GM21723 (cell line): ENCODE results near the gene SLC35D1.
"Not testable (repeated sequence)": the region's sequence is repeated elsewhere in the genome, so short reads cannot be mapped to it uniquely, and the experiment has no call there.

Source experiments
- ATAC-seq: cut with Tn5 transposase; IDR thresholded peaks from one replicate; pipeline ENCODE4 v1.9.1; 2021; ENCODE audit warnings: mild to moderate bottlenecking, moderate library complexity; ENCODE audit not compliant: unreplicated experiment

SLC35D1 gene

DNA sequence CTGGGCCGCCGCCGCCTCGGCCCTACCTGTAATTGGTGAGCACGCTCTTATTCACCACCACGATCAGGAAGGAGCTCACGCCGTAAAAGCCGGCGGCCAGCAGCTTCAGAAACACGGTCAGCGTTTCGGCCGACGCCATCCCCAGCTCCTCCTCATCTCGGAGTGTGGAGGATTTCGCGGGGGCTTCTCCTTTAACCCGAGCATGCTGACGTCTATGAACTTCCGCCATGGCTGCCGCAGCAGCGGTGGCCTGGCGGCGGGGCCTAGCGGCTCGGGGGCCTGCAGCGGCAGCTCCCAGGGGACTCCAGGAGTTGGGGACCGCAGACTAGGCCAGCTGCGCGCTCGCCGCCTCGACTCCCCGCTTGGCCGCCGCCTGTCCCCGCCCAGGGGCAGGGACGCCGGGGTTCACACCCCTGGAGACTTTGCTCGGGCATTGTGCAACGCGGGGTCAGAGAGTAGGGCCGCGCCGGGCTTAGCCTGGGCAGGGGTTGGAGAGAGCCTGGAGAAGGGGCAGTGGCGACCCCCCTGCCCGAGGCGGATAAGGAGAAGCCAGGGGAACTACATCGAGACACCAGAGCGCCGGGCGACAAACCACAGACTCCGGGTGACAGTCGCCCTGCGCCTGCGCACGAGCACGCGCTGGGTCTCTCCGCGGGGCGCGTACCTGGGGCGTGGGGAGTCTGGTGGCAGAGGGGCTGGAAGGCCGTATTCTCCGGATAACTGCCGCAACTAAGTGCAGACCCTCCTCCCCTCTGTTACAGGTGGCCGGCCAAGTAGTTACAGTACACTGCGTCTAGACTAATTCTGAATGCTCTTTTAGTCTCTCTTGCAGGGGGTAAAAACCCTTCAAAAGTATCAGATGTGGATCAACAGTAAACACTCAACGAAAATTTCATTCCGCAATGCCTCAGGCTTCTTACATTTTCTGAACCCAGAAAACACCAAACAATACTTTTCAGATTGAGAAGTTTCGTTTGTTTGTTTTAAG, at the start of gene SLC35D1:
SLC35D1 (minus strand) TSS at position 364 of the 988 bp plus-strand sequence; CDS start at position 229, 135 bp downstream.
- peak; percentile 76 for ATAC-seq

GRCh38 chr1:67103548-67103947, 49.6 kb upstream of the SLC35D1 start:
- ATAC-seq: no peak

- no peak for ATAC-seq
These were observed 46.9 kb upstream of the SLC35D1 start for GRCh38 chr1:67100833-67101232.

DNA sequence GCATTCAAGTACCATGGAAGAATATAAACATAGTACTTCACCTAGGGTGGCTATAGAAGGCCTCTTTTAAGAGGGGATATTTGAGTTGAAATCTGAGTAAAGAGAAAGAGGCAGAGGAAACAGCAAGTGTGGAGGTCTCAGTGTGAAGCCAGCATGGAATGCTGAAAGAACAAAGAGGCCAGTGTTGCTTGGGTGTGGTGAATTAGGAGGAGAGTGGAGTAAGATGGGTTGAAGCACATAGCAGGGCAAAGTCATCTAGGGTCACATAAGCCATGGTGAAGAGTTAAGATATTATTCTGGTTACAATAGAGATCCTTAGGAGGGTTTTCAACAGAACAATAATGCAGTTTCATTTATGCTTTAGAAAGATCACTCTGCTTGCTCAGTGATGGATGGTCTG, 43.4 kb upstream of the SLC35D1 start:
- ATAC-seq: no peak

GRCh38 chr1:67094191-67094590, 40.2 kb upstream of the SLC35D1 start:
- no peak for ATAC-seq

DNA sequence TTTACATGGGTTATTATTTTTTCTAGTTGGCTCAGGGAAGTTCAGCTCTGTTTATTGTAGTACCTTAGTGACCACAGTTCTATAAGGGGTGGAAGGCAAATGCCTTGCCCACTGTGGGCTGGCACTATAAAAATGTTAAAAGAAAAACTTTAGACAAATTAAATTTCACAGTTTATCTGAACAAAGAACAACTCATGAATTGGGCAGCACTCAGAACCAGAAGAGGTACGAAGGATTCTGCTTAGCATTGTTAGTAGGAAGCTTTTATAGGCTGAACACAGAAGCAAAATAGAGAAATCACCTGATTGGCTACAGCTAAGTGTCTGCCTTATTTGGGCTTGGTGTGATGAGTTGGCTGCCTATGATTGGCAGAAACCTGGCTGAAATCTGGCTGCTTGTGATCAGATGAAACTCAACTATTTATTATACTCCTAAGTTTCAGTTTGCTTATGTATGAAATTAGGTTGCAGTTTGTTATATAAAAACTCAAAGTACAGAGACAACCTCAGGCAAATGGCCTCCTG, 35.8 kb upstream of the SLC35D1 start:
- ATAC-seq: no peak

- no peak for ATAC-seq
These were observed 34.5 kb upstream of the SLC35D1 start for GRCh38 chr1:67088440-67088839.

DNA sequence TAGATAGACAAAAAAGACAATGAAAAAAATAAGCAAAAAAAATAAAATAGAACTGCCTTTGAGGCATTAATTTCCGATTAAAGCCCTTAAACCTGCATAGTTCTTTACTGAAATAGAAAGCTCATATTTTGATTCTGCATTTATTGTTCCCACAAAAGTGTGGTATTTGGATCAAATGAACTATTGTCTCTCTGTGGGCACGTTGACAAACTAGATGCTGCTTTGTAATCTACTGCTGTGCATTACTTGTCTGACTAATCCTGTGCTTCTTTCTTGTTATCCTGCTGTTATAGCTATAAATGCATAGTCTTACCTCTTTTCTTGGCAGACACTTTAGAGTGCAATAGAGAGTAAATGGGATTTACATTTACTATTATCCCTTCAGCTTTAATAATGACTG, 31.4 kb upstream of the SLC35D1 start:
- ATAC-seq: no peak

GRCh38 chr1:67084765-67085318, 30.9 kb upstream of the SLC35D1 start:
- no peak for ATAC-seq

DNA sequence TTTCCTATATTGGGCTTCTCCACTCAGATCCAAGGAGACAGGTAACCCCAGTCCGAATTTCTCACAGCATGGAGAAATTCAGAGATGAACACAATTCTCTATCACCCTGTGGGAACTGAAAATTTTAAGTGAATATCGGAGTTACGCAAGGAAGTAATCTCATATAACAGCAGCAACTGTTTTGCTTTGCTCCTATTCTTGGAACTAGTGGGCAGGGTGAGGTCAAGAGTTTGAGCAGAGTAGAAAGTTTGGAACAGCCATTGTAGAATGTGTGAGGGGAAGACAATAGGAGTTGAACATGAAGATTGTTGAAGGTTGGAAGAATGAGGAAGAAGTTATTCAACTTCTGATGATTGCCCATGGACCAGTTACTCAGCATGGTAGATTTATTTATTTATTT, 24.3 kb upstream of the SLC35D1 start:
- ATAC-seq: no peak

DNA sequence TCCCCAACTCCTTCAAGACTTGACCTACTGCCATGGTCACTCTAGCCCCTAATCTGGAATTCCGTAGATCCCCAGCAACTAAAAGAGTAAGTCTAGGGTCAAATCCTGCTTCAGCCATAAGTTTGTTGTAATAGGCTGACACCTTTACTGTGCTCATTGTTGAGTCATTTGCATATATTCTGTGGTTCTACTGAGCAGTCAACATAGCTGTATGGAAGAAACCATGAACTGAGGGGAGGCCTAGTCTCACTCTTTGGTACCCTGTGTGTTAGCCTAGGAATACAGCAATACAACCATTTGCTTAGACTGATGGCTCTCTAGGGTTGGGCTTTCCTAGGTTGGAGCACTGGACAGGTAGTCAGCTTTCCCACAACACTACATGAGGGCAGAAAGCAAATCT, 23.6 kb upstream of the SLC35D1 start:
- no peak for ATAC-seq

GRCh38 chr1:67072749-67073148, 18.8 kb upstream of the SLC35D1 start:
- no peak for ATAC-seq

GRCh38 chr1:67067655-67068054, 13.7 kb upstream of the SLC35D1 start:
- not testable (repeated sequence) for ATAC-seq

- ATAC-seq: no peak
These were observed 8.5 kb upstream of the SLC35D1 start for GRCh38 chr1:67062412-67062811.

DNA sequence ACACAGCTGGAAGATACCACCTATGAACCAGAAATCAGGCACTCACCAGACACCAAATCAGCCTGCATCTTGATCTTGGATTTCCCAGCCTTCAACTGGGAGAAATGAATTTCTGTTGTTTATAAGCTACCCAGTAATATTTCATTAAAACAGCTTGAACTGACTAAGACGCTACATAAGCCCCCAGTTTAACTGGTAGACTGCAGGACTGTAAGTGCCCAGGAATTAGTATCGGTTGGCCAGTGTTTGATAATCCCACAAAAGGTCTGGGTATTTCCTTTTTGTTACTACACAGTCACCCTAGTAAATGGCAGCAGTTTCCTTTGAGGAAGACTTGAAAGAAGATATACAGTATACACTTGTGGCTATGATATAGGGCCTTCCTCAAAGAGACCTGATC, 7.3 kb upstream of the SLC35D1 start:
- ATAC-seq: no peak

DNA sequence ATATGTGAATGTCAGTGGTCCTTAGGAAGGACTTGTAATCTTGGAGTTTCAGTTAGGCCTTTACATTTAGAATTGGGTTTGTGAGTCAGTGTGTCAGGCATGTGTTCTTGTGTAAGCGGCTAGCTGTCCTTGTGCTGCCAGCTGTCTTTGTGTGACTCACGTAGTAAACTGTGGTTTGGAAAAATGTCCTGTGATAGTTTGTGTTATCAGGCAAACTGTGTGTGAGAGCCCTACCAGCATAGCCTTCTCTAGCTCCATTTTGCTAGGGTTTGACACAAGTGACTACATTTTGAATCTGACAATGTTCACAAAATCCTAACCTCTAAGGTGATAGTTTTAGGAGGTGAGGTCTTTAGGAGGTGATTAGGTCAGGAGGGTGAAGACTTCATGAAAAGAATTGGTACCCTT, 6.9 kb upstream of the SLC35D1 start:
- no peak for ATAC-seq

DNA sequence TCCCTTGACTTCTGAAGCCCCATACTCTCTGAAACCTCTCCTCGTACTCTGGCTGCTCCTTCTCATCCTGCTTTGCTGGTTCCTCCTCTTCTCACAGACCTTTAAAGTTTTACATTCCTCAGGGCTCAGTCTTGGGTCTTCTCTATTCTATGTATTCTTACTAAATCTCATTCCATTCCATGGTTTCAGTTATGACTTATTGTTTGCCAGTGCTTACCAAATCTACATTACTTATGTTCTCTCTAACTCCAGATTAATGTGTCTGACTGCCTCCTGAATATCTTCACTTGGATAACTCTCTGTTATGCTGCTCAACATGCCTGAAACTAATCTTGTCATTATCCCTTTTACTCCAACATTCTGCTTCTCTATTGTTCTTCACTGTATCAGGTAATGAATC, 5.4 kb upstream of the SLC35D1 start:
- no peak for ATAC-seq

- no peak for ATAC-seq
These were observed 4.8 kb upstream of the SLC35D1 start for GRCh38 chr1:67058761-67059160.

GRCh38 chr1:67058242-67058641, 4.3 kb upstream of the SLC35D1 start:
- no peak for ATAC-seq

DNA sequence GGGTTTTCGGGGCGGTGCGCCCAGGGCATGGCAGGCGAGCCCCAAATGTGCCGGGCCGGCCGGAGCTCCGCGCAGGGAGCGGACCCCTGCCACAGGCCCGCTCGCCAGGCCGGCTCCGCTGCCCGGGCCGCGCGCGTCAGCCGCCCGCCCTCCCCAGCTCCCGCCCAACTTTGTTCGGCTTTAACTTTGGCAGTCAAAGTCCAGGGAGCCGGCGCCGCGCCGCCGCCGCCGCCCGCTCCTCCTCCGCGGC, 488 bp downstream of the SLC35D1 start:
- peak; percentile 46 for ATAC-seq

- peak; percentile 39 for ATAC-seq
These were observed 1.0 kb downstream of the SLC35D1 start for GRCh38 chr1:67052741-67053534.

DNA sequence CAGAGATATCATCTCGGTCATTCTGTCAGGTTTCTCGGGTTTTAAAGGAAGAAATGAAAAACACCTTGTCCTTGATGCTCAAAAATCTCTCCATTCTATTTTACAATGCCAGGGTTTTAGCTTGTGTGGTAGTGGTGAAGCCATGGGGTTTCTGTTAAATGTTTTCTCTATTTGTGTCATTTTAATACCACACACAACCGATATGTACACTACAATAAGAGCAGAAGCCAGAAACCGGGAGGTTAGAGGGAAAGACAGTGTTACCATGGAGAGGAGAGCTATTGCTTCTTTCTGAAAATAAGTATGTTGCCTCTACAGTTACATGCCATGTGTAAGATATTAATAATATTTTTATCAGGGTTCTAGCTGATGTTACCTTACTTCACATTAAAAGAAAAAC, 2.8 kb downstream of the SLC35D1 start:
- no peak for ATAC-seq
